GM12801 (cell line): ENCODE measurements around the gene FARS2.
A peak's percentile ranks its signal among the peaks of the same experiment; 100 is the strongest.

Source experiments
- TF ChIP-seq, protein P1 (sequence below): IDR thresholded peaks from one replicate; pipeline ENCODE4 v1.5.1; 2011; ENCODE audit warnings: control low read depth; ENCODE audit not compliant: insufficient read length; ENCODE audit errors: extremely low read depth

Gene FARS2

DNA sequence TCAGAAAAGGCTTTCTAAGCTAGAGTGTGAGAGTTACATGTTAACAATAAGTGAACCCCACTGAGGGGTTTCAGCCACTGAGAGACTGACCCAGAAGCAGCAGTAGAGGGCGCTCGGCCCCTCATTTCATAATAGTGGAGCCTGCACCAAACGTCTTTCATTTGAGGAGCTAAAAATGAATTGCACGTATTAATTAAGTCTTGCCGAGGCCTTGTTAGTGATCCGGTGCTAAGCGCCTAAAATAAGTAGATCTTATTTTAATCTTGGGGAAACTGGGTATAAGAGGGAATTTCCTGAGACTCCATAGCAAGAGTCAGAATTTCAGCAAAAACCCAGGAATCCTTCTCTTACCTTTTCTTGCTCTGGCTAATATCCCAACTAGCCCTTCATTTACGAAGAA lies 209.7 kb downstream of the FARS2 start:
- TF ChIP-seq, protein P1, sequence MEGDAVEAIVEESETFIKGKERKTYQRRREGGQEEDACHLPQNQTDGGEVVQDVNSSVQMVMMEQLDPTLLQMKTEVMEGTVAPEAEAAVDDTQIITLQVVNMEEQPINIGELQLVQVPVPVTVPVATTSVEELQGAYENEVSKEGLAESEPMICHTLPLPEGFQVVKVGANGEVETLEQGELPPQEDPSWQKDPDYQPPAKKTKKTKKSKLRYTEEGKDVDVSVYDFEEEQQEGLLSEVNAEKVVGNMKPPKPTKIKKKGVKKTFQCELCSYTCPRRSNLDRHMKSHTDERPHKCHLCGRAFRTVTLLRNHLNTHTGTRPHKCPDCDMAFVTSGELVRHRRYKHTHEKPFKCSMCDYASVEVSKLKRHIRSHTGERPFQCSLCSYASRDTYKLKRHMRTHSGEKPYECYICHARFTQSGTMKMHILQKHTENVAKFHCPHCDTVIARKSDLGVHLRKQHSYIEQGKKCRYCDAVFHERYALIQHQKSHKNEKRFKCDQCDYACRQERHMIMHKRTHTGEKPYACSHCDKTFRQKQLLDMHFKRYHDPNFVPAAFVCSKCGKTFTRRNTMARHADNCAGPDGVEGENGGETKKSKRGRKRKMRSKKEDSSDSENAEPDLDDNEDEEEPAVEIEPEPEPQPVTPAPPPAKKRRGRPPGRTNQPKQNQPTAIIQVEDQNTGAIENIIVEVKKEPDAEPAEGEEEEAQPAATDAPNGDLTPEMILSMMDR: peak; percentile 53

DNA sequence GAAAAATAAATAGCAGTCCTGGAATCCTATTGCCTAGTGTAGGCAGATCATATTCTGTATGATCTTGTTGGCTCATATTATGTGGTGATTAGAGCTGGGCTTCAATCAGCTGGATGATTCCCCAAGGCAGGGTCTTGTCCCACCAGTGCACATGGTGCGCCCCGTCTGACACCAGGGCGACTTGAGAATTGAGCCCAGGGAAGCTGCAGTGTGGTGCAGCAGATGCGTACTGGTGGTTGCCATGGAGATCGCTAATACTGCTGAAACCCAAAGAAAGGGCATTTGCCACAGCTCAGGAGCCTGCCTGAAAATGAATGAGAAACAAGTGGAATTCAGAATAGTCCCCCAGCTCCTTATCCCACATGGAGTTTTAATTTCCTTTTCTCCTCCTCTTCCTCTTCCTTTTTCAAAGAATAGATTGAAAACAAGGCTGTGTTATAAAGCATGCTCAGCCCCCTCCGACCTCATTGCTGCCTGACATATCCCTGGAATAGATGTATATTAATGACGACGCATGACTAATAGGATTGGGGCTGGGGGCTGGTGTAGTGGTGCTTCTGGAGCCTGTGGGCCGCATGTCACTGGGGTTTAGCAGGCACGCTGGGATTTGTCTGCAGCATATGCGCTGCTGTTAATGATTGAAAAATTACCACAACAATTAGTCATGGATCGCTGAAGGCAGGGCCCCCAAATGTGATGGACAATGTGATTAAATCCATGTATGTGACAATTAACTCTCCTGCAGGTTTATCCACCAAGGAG lies 210.5 kb downstream of the FARS2 start:
- TF ChIP-seq, protein P1: no peak

DNA sequence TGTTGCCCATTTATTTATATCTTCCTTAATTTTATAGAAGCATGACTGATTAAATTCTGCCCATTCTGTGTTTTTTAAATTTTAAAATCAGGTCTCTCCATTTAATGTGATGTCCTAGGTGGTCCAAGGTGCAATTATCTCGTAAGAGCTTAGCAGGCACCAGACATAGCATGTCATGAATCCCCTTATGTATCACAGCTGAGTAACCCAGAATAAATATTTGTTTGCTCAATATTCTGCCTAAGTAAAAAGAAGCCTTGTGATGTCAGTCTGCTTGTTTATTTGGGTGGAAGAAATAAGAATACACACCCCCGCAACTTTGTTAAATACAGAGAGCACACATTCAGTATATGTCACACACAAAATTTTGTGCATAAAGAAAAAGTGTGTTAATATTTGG lies 211.3 kb downstream of the FARS2 start:
- TF ChIP-seq, protein P1: no peak

DNA sequence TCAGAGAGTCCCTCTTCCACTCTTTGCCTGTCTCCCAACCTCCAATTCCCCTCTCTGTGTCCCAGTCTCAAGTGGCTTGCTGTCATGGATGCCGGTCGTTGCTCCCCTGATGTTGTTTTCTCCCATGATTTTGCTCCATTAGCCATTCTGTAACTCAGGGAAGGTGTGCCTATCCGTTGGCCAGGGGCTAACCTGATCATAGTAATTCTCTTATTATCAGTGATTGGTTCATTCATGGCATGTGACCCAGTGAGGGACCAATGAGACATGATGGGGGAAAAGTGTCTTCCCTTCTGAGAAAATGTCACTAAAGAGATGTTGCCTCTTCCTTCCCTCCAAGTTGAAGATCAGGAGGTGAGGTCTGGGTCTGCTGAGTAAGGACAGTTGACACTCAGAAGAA lies 214.5 kb downstream of the FARS2 start:
- TF ChIP-seq, protein P1: no peak

DNA sequence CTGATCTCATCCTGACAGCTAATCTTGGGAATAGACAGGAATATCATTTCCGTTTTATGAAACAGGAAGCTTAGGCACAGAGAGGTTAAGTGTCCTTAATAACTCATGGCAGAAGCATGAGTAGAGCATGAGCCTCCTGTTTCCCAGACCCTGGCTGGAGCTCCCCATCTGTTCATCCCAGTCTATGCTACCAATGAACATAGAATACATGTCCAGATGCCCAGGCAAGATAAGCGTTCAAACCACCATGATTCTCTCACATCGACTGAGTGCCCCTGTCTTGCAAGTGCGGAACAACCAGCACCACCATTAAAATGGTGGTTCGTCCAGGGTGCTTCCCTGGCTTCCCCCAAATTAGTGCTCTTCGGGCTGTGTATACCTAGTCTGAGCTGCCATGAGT lies 217.1 kb downstream of the FARS2 start:
- TF ChIP-seq, protein P1: no peak

DNA sequence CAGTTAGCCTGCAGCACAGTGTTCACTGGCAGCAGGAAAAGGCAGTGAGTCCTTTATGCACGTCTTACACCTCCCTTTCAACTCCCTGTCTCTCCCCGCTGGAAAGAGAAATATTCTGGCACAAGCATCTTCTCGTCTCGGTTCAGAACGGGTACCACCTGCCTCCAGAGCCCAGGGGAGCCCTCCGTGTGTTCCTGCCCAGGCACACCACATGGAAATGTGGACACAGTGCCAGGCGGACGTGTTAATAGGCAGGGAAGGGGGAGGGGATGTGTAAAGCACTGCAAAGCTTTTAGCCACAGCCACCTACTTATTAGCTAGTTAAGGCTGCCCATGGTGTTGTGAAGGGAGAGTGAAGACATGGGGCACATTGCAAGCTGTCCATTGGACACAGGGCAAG lies 219.7 kb downstream of the FARS2 start:
- TF ChIP-seq, protein P1: no peak

DNA sequence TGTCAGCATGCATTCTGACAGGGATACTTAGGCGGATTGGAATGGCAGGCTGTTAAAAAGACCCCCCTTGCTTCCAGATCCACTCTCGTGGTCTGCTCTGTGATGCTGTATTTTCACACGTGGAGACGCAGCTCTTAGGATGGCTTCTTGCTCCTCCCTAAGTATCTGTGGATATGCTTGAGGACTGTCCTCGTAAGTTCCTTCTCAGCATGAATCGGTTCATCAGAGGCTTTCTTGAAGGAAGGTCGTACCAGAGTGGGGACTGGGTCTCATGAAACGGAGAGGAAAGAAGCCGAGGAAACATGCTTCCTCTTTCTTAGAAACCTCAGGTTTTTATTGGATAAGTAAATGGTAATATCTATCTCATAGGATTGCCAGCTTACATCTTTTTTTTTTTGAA lies 220.4 kb downstream of the FARS2 start:
- TF ChIP-seq, protein P1: no peak
